GM23338 (cell line): Measurements from ENCODE around the gene CCNY. TPM values are rescaled to one million over a fixed set of nuclear protein-coding genes. Genes with fewer than 3 reads are reported as not detected.

ENCODE experiments used
- ATAC-seq: fragments of 200-7000 bp; cut with Tn5 transposase; 3 replicates; pipeline ENCODE4 v1.9.1; 2020
- DNase-seq: peaks from one replicate; pipeline ENCODE4 v3.0.0-alpha.2; 2015; ENCODE audit warnings: low spot score
- H2AFZ ChIP-seq: fragments of 200-600 bp; sonication (generic); 2 replicates; pipeline ENCODE4 v1.8.0; 2016; ENCODE audit warnings: antibody characterized with exemption, mild to moderate bottlenecking, moderate library complexity
- H3F3A ChIP-seq: fragments of 200-600 bp; sonication (generic); replicated peaks from 2 replicates; pipeline ENCODE4 v1.8.0; 2017; ENCODE audit warnings: antibody characterized with exemption, mixed run types, low read depth
- H3K27ac ChIP-seq: fragments of 200-600 bp; sonication (generic); 2 replicates; pipeline ENCODE4 v1.6.1; 2016; ENCODE audit warnings: low read depth
- H3K27me3 ChIP-seq: fragments of 200-600 bp; sonication (generic); 2 replicates; pipeline ENCODE4 v1.8.0; 2016; ENCODE audit warnings: mild to moderate bottlenecking, mixed run types, moderate library complexity; ENCODE audit not compliant: insufficient read depth
- H3K36me3 ChIP-seq: fragments of 200-600 bp; sonication (generic); 2 replicates; pipeline ENCODE4 v1.8.0; 2016; ENCODE audit warnings: mild to moderate bottlenecking; ENCODE audit not compliant: insufficient read depth
- H3K4me1 ChIP-seq: fragments of 200-600 bp; sonication (generic); 2 replicates; pipeline ENCODE4 v1.8.0; 2016; ENCODE audit warnings: mild to moderate bottlenecking, moderate library complexity; ENCODE audit not compliant: insufficient read depth
- H3K4me2 ChIP-seq: fragments of 200-600 bp; sonication (generic); 2 replicates; pipeline ENCODE4 v1.7.1; 2017; ENCODE audit warnings: mixed run types
- H3K4me3 ChIP-seq: fragments of 200-600 bp; sonication (generic); 2 replicates; pipeline ENCODE4 v1.6.1; 2016; ENCODE audit warnings: mixed run types
- H3K79me2 ChIP-seq: fragments of 200-600 bp; sonication (generic); replicated peaks from 2 replicates; pipeline ENCODE4 v1.8.0; 2017; ENCODE audit warnings: mild to moderate bottlenecking; ENCODE audit not compliant: insufficient read depth
- H3K9me2 ChIP-seq: fragments of 200-600 bp; sonication (generic); 2 replicates; pipeline ENCODE4 v1.8.0; 2017; ENCODE audit not compliant: insufficient read depth
- H4K20me1 ChIP-seq: fragments of 200-600 bp; sonication (generic); replicated peaks from 2 replicates; pipeline ENCODE4 v1.8.0; 2017; ENCODE audit warnings: mild to moderate bottlenecking; ENCODE audit not compliant: insufficient read depth
- H3K27ac Mint-ChIP-seq: 2 replicates; pipeline ENCODE4 v1.8.0; 2020; ENCODE audit warnings: inconsistent platforms, mild to moderate bottlenecking, moderate library complexity, mixed read lengths
- H3K27me3 Mint-ChIP-seq: 3 replicates; pipeline ENCODE4 v1.8.0; 2022; ENCODE audit warnings: low read depth, mild to moderate bottlenecking, moderate library complexity, mixed read lengths, inconsistent platforms; ENCODE audit not compliant: insufficient read depth, poor library complexity
- H3K36me3 Mint-ChIP-seq: 3 replicates; pipeline ENCODE4 v1.8.0; 2021; ENCODE audit warnings: low read depth, mild to moderate bottlenecking, inconsistent platforms, moderate library complexity, mixed read lengths
- H3K4me1 Mint-ChIP-seq: 3 replicates; pipeline ENCODE4 v1.8.0; 2020; ENCODE audit warnings: mild to moderate bottlenecking, inconsistent platforms, mixed read lengths
- H3K4me3 Mint-ChIP-seq: 3 replicates; pipeline ENCODE4 v1.8.0; 2021; ENCODE audit warnings: moderate library complexity, mild to moderate bottlenecking, inconsistent platforms, mixed read lengths
- H3K9me3 Mint-ChIP-seq: 3 replicates; pipeline ENCODE4 v1.8.0; 2020; ENCODE audit warnings: moderate library complexity, mild to moderate bottlenecking, inconsistent platforms, mixed read lengths
- CREB1 ChIP-seq: fragments of 250-450 bp; sonication (Bioruptor Pico); IDR thresholded peaks from 2 replicates; pipeline ENCODE4 v1.5.0; 2020; ENCODE audit warnings: low read depth, mild to moderate bottlenecking, moderate library complexity
- EZH2 ChIP-seq: fragments of 200-600 bp; sonication (generic); IDR thresholded peaks from one replicate; pipeline ENCODE4 v1.8.0; 2017; ENCODE audit warnings: antibody characterized with exemption, mild to moderate bottlenecking, low read depth; ENCODE audit not compliant: unreplicated experiment
- EZH2phosphoT487 ChIP-seq: fragments of 200-600 bp; sonication (generic); IDR thresholded peaks from one replicate; pipeline ENCODE4 v1.8.1; 2018; ENCODE audit warnings: antibody characterized with exemption; ENCODE audit not compliant: unreplicated experiment
- JUNB ChIP-seq: IDR thresholded peaks from one replicate; pipeline ENCODE4 v1.6.1; 2016; ENCODE audit warnings: antibody characterized with exemption; ENCODE audit not compliant: unreplicated experiment
- NANOG ChIP-seq: IDR thresholded peaks from 2 replicates; pipeline ENCODE4 v1.6.1; 2016; ENCODE audit warnings: antibody characterized with exemption, borderline replicate concordance
- STAT1 ChIP-seq: IDR thresholded peaks from one replicate; pipeline ENCODE4 v1.6.1; 2016; ENCODE audit warnings: antibody characterized with exemption; ENCODE audit not compliant: unreplicated experiment
- ZNF114 ChIP-seq: fragments of 250-450 bp; sonication (Bioruptor Pico); IDR thresholded peaks from 2 replicates; pipeline ENCODE4 v1.5.0; 2020; ENCODE audit warnings: mild to moderate bottlenecking, moderate library complexity
- polyA plus RNA-seq: library from polyadenylated mRNA; unstranded; fragments of >200 nt; fragmentation: Nextera tagmentation; extraction: Ambion mirVana; gene quantifications from 2 replicates; pipeline ENCODE4 v1.2.1, GENCODE V29; 2016
- total RNA-seq: library from RNA; depleted of rRNA; stranded (reverse); fragments of >200 nt; shearing (Covaris generic); gene quantifications from 2 replicates; pipeline ENCODE4 v1.2.3, GENCODE V29; 2014
- TF ChIP-seq, protein P1 (sequence below): IDR thresholded peaks from one replicate; pipeline ENCODE4 v1.6.1; 2018; ENCODE audit warnings: antibody characterized with exemption; ENCODE audit not compliant: unreplicated experiment
- TF ChIP-seq, protein P2 (sequence below): IDR thresholded peaks from 2 replicates; pipeline ENCODE4 v1.6.1; 2016; ENCODE audit warnings: antibody characterized with exemption
- TF ChIP-seq, protein P3 (sequence below), 2 experiments: fragments of 200-600 bp in 1 of 2; sonication (generic) in 1 of 2; conservative IDR thresholded peaks; 2 replicates each; pipeline versions ENCODE4 v1.5.1 to v1.6.1; 2016 to 2017; ENCODE audit warnings: antibody characterized with exemption in 2 of 2, low read depth in 2 of 2, mild to moderate bottlenecking in 2 of 2, moderate library complexity in 1 of 2

CCNY gene
- total and polyA plus RNA-seq, 2 experiments from 2014 or later = 14.2 to 29.0 TPM

DNA sequence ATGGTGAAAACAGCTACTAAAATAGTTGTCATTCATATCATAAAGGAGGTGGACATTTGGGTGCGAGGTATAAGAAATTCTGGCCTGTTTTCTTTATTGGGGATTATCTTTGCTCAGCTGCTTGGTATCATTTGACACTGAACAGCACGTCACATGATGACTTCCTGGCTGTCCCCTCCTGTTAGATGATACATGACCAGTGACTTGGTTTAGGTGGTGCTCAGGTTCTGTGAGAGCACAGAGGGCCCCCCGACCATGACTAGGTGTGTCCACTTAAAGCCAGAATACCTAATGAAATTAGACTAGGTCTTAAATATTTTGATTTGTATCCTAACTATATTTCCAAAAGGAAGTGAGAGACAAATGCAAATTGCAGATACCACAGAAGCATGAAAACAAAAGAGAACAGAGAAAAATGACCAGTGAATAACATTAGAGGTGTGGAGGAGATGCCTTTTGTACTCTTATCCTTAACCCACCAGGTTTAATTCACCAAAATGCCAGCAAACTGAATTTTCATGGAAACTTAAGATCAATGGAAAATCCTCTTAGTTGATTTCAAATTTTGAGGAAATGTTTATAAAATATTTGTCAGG, 218.2 kb downstream of the CCNY start:
- peak overlapping the region; percentile 33; the same call in 1 of the 2 replicates for H3K27ac ChIP-seq
- Mint-ChIP-seq H3K4me1 (no peaks in the 10 kb centered on the region), H3K36me3 (no peaks in the 10 kb centered on the region; the same call in 2 of the 3 replicates), H3K4me3 (no peak overlapping the region), H3K9me3 (no peaks in the 10 kb centered on the region; the same call in 2 of the 3 replicates), H3K27me3 (peaks cover 6% of the 10 kb centered on the region), H3K27ac (no peak overlapping the region; the same call in 1 of the 2 replicates)
- H3K36me3 ChIP-seq = no peaks in the 10 kb centered on the region
- ATAC-seq = no peak
- no peaks in the 10 kb centered on the region for H3K27me3 ChIP-seq
- no peak overlapping the region for H3K4me2 ChIP-seq
- no peaks in the 10 kb centered on the region for H3F3A ChIP-seq
- TF ChIP-seq JUNB = no peak
- no peak for TF ChIP-seq CREB1 (CRISPR knock-in tag)
- TF ChIP-seq STAT1 = no peak
- no peak for TF ChIP-seq EZH2phosphoT487
- TF ChIP-seq EZH2 = no peak
- H3K4me3 ChIP-seq = no peak overlapping the region
- H2AFZ ChIP-seq = no peak overlapping the region
- H3K4me1 ChIP-seq = no peaks in the 10 kb centered on the region
- no peaks in the 10 kb centered on the region for H3K9me2 ChIP-seq
- DNase-seq = no peak
- no peaks in the 10 kb centered on the region for H3K79me2 ChIP-seq
- H4K20me1 ChIP-seq = no peaks in the 10 kb centered on the region

DNA sequence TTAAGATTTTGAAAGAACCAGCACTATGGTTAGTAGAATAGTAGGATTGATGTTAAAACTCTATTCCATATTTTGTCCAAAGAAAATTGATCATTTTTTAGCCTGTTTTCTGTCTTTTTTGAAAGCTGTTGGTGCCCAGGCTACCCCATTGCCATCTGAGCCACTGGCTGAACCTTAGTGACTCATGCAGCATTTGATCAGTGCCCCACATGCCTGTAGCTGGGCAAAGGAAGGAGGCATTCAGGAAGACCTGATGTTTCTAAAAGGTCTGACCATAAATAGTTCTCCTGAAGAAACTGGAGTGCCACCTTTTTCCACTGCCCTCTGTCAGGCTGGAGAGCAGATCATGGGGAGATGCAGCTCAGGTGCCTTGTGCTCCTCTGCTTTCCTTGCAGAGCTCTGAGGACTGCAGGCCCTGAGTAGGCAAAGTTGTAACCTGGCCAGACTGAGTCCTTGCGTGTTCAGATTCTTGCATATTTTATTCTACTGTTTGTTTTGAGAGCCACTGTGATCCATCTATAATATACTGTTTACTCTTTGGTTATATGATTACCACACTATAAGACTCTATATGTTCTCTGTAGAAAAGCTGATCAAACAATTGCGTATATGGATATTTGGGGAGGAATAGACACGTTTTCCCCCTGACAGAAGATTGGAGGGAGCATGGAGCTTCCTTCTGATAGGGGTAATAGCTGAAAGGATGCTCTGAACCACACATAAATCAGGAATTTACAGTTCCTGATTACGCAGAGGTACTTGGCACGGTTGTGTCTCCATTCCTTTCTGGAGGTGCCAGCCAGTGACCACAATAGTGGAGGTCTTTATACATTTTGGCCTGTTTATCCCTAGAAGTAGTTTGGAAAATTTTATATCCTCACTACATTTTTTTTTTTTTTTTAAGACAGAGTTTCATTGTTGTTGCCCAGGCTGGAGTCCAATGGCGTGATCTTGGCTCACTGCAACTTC, 219.9 kb downstream of the CCNY start:
- Mint-ChIP-seq H3K4me3 (no peak overlapping the region), H3K9me3 (no peaks in the 10 kb centered on the region), H3K4me1 (no peaks in the 10 kb centered on the region), H3K27ac (no peak overlapping the region), H3K36me3 (no peaks in the 10 kb centered on the region; the same call in 2 of the 3 replicates), H3K27me3 (no peaks in the 10 kb centered on the region)
- Histone ChIP-seq H2AFZ (no peak overlapping the region), H3K4me2 (no peak overlapping the region), H3F3A (no peaks in the 10 kb centered on the region), H3K9me2 (no peaks in the 10 kb centered on the region), H3K27ac (no peak overlapping the region), H3K36me3 (no peaks in the 10 kb centered on the region), H4K20me1 (no peaks in the 10 kb centered on the region), H3K79me2 (no peaks in the 10 kb centered on the region), H3K4me1 (no peaks in the 10 kb centered on the region), H3K27me3 (no peaks in the 10 kb centered on the region), H3K4me3 (no peak overlapping the region)
- ATAC-seq (no peak), DNase-seq (no peak)
- TF ChIP-seq, protein P1, sequence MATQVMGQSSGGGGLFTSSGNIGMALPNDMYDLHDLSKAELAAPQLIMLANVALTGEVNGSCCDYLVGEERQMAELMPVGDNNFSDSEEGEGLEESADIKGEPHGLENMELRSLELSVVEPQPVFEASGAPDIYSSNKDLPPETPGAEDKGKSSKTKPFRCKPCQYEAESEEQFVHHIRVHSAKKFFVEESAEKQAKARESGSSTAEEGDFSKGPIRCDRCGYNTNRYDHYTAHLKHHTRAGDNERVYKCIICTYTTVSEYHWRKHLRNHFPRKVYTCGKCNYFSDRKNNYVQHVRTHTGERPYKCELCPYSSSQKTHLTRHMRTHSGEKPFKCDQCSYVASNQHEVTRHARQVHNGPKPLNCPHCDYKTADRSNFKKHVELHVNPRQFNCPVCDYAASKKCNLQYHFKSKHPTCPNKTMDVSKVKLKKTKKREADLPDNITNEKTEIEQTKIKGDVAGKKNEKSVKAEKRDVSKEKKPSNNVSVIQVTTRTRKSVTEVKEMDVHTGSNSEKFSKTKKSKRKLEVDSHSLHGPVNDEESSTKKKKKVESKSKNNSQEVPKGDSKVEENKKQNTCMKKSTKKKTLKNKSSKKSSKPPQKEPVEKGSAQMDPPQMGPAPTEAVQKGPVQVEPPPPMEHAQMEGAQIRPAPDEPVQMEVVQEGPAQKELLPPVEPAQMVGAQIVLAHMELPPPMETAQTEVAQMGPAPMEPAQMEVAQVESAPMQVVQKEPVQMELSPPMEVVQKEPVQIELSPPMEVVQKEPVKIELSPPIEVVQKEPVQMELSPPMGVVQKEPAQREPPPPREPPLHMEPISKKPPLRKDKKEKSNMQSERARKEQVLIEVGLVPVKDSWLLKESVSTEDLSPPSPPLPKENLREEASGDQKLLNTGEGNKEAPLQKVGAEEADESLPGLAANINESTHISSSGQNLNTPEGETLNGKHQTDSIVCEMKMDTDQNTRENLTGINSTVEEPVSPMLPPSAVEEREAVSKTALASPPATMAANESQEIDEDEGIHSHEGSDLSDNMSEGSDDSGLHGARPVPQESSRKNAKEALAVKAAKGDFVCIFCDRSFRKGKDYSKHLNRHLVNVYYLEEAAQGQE = no peak
- TF ChIP-seq NANOG (no peak), CREB1 (CRISPR knock-in tag) (no peak), ZNF114 (CRISPR knock-in tag) (no peak), EZH2 (no peak)
- TF ChIP-seq, protein P2, sequence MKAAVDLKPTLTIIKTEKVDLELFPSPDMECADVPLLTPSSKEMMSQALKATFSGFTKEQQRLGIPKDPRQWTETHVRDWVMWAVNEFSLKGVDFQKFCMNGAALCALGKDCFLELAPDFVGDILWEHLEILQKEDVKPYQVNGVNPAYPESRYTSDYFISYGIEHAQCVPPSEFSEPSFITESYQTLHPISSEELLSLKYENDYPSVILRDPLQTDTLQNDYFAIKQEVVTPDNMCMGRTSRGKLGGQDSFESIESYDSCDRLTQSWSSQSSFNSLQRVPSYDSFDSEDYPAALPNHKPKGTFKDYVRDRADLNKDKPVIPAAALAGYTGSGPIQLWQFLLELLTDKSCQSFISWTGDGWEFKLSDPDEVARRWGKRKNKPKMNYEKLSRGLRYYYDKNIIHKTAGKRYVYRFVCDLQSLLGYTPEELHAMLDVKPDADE = no peak
- TF ChIP-seq, protein P3, sequence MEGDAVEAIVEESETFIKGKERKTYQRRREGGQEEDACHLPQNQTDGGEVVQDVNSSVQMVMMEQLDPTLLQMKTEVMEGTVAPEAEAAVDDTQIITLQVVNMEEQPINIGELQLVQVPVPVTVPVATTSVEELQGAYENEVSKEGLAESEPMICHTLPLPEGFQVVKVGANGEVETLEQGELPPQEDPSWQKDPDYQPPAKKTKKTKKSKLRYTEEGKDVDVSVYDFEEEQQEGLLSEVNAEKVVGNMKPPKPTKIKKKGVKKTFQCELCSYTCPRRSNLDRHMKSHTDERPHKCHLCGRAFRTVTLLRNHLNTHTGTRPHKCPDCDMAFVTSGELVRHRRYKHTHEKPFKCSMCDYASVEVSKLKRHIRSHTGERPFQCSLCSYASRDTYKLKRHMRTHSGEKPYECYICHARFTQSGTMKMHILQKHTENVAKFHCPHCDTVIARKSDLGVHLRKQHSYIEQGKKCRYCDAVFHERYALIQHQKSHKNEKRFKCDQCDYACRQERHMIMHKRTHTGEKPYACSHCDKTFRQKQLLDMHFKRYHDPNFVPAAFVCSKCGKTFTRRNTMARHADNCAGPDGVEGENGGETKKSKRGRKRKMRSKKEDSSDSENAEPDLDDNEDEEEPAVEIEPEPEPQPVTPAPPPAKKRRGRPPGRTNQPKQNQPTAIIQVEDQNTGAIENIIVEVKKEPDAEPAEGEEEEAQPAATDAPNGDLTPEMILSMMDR (conservative IDR thresholded peaks at IDR 0.05; ENCODE audit: low read depth in 2 of 2) = no peak
